Astrocyte of the hippocampus (primary cell): ENCODE measurements around the gene CRYBG2.

Experiments used
- DNase-seq: peaks from one replicate; pipeline ENCODE4 v3.0.0; 2011; ENCODE audit warnings: low read depth, low spot score

Gene CRYBG2

GRCh38 chr1:26372039-26372438 is 18.1 kb upstream of the CRYBG2 start:
- no peak for DNase-seq

GRCh38 chr1:26370591-26371382 is 16.9 kb upstream of the CRYBG2 start:
- no peak for DNase-seq

DNA sequence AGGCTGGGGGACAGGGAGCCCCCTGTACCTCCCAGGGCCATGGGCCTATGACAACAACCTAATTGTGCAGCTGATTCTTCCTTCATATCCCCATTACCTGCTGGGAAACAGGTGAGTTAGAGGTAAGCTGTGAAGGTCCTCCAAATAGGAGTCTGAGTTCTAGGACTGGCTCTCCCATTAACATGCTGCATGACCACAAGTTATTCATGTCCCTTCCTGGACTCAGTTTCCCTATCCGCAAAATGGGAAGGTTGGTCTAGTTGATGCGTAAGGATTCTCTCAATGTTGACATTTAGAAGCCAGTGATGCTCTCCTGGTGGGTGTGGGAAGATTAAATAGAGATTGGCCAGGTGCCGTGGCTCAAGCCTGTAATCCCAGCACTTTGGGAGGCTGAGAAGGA is 14.6 kb upstream of the CRYBG2 start:
- no peak for DNase-seq

GRCh38 chr1:26368006-26368405 is 14.1 kb upstream of the CRYBG2 start:
- no peak for DNase-seq

GRCh38 chr1:26367441-26367840 is 13.5 kb upstream of the CRYBG2 start:
- DNase-seq: no peak

- no peak for DNase-seq
These were observed 11.0 kb upstream of the CRYBG2 start for GRCh38 chr1:26364956-26365355.

DNA sequence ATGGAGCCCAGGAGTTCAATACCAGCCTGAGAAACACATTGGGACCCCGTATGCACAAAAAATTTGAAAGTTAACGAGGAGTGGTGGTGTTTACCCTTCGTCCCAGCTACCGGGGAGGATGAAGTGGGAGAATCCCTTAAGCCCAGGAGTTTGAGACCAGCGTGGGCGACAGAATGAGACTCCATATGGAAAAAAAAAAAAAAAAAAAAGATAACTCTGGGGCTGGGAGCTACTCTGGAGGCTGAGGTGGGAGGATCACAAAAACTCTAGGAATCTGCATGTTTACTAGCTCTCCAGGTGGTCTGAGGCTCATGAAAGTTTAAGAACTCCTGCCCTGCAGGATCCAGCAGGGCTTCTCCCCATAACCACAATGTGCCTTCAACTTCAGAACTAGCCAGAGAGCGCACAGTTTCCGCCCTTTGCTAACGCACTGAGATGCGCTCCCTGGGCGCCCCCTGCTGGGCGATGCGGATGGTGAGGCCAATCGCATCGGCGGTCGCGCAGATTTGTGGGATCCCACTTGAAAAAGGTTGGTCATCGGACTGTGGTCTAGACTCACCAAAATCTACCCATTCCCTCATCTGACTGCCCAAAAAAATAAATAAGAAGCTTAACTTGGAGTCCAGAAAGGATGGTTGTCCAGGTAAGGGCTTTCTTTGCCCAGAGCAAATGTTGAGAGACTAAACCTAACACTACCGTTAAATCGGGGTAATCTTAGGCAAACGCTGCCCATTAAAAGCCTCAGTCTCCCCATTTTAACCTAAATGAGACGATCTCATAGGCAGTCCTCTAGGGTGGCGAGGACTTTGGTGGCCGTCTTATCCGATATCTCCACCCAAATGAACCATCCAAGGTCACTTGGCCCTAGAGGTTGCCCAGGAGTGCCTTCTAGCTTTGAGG is 9.9 kb upstream of the CRYBG2 start:
- peak; percentile 87 for DNase-seq

- no peak for DNase-seq
These were observed 8.4 kb upstream of the CRYBG2 start for GRCh38 chr1:26362331-26362730.

DNA sequence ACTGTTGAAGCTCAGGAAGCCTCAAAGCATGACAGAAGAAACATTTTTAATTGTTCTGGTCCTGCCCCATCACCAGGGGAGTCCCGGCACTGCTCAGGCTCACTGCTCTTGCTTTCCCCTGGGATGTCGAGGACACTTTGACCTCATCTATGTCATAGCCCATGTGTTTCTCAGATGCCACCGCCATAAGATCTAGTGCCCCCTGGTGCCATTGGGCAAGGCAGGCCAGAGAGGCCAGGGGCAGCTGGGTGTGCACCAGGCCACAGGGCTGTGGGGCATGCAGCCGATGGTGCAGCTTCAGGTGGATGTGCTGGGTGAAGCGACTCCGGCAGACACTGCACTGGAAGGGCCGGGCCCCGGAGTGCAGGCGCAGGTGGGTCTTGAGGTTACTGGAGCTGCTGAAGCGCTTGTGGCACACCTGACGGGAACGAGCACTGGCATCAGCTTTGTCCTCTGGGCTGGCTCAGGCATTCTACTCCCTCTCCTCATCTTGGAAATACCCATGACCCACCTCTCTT is 7.7 kb upstream of the CRYBG2 start:
- no peak for DNase-seq

DNA sequence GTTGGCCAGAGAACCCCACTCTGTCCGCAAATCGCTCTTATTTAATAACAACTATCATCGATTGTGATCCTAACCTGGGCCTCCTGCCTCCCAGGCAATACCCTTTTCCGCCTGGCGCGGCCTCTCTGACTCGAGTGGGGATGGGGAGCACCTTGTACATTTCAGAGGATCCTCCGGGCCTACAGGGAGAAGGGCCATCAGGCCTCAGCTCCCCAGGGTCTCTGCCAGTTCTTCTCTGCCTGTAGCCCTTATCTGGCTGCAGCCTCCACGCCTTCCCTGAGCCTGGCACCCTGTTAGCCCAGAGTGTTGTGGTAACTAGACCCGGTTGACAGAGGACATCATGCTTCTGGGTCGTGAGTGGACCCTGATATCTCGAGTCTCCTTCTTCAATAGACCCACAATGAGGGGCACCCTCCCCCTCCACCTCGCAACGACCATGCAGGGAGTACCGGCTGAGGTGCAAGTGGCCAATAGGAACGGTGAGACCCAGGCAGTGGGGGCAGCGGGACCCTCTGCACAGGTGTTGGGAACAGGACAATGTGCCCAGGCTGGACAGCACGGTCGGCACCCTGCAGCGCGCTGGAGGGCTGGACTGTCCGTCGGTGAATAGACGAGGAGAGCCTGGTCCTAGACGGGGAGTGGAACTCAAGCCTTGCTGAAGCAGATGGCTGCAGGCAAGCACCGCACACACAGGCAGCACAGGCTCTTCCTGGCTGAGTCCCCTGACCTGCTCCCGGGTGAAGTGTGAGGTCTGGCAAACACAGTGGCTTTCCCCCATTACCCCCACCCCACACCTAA is 7.1 kb upstream of the CRYBG2 start:
- no peak for DNase-seq

- DNase-seq: no peak
These were observed 6.3 kb upstream of the CRYBG2 start for GRCh38 chr1:26359981-26360806.

DNA sequence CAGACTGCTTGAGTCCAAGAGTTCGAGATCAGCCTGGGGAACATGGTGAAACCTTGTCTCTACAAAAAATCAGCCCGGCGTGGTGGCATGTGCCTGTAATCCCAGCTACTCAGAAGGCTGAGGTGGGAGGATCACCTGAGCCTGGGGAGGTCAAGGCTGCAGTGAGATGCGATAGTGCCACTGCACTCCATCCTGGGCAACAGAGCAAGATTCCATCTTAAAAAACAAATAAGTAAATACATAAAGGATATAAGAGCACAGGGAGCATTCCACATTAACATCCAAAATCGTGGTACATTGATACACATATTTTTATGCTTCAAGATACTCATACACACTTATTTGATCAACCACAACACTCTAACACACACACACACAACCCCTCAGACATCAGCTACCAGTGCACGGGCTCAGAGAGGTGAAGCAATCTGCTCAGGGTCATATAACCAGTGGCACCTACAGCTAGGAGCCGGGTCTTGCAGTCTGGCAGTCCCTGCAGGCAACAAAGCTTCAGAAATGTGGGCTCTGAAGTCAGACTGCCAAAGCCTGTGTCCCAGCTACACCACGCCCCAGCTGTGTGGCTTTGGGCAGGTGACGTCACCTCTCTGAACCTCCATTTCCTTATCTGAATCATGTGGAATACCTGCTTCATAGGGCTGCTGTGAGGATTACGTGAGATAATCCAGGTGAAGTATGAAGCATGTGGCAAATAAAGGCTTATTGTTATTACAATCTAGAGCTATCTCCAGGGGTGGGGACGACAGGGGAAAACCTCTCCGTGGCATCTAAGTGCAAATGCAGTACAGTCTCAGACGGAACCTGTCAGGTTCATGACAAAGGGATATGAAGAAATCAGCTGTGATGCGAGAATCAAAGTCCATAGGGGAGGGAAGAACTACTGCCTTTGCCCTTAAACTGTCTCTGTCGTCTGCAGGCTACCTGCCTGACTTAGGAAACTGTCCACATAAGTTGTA is 4.8 kb upstream of the CRYBG2 start:
- no peak for DNase-seq

- no peak for DNase-seq
These were observed 3.2 kb upstream of the CRYBG2 start for GRCh38 chr1:26357121-26357602.

- DNase-seq: no peak
These were observed 2.2 kb upstream of the CRYBG2 start for GRCh38 chr1:26356106-26356505.

DNA sequence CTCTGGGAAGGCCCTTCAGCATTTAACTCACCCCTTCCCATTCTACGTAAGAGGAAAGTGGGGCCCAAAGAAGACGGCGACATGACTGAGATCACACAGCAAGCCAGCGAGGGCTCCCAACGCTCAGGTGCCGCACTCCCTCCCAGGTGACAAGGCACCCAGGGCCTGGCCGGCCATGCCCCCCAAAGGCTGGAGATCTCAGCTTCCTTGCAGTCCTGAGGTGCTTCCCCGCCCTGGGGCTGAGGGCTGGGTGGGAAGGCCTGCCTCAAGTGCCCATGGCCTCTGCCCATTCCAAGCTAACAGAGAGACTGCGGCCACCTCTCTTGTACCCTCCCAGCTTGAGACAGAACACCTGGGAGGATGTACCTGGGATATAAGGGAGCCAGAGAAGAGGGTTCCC is 1.0 kb upstream of the CRYBG2 start:
- DNase-seq: no peak

- no peak for DNase-seq
These were observed 595 bp downstream of the CRYBG2 start for GRCh38 chr1:26353210-26353859.

DNA sequence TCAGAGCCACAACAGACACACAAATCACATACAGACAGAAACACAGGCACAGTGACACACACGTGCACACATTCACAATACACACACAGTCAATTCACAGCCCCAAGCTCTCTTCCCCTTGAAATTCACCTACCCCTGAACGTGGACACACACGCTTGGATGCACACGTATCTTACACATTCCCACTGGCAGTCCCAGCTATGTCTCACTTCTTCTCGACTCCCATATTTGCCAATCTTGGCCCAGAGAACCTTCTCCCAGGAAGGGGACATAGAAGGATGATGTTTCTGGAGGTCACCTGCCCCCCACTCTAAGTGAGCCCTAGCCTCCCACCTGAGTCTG is 1.6 kb downstream of the CRYBG2 start:
- peak; percentile 22 for DNase-seq

DNA sequence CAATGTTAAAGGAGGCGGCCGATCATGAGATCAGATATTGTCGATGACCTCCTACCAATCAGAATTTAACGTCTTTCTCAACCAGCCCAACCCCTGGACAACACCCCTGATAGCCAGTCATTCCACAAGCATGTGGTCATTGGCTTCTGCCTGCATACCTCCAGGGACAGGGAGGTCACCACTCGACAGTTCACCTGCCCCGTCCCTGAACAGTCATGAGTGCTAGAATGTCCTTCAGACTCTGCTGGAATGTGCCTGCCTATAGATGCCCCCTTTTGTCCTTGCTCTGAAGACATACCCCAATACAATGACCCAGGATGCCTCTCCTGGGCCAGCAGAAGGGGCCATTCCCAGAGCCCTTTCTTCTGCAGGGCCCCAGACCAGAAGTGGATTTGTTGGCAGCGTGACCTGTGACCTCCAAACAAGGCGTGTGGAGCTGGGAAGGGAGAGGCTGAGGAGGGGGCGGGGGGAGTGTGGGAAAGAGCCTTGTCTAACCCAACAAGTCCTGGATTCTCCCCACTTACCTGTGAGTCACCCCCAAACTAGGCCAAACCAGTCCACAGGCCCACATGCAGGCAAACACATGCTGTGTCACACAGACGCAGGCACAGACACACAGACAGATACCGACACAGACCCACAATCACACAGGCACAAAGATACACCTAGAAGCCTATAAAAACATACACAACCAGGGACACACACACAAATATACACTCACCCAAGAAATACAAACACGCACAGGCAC is 2.2 kb downstream of the CRYBG2 start:
- DNase-seq: peak; percentile 46
